Right atrium auricular region (tissue), 2 donors: Measurements from ENCODE around the gene FRY. TPM values are rescaled to one million over a fixed set of nuclear protein-coding genes. Genes with fewer than 3 reads are reported as not detected.

ENCODE experiments used
- DNase-seq: peaks from one replicate; pipeline ENCODE4 v3.0.0-alpha.2; 2019; ENCODE audit warnings: low spot score
- H3K27ac ChIP-seq, 2 donors: fragments of 200-600 bp; sonication (generic); 1 replicate in 1 of 2; 2 replicates in 1 of 2; pipeline ENCODE4 v1.5.1; 2016 to 2019
- H3K27me3 ChIP-seq, 2 donors: fragments of 200-600 bp; sonication (generic); one replicate each; pipeline versions ENCODE4 v1.5.1 to v1.6.0; 2017 to 2019
- H3K36me3 ChIP-seq: fragments of 200-600 bp; sonication (generic); one replicate; pipeline ENCODE4 v1.5.1; 2016
- H3K4me1 ChIP-seq, 2 donors: fragments of 200-600 bp; sonication (generic); one replicate each; pipeline versions ENCODE4 v1.5.1 to v1.6.0; 2017 to 2019
- H3K4me3 ChIP-seq, 2 donors: fragments of 200-600 bp; sonication (generic); 1 replicate in 1 of 2; 2 replicates in 1 of 2; pipeline ENCODE4 v1.5.1; 2017 to 2019; ENCODE audit warnings: mild to moderate bottlenecking in 1 of 2, moderate library complexity in 1 of 2
- H3K9me3 ChIP-seq, 2 donors: fragments of 200-600 bp; sonication (generic); one replicate each; pipeline ENCODE4 v1.5.1; 2019
- total RNA-seq, 2 donors: library from RNA; depleted of rRNA; stranded (reverse); fragments of >200 nt; gene quantifications; one replicate each; pipeline ENCODE4 v1.1.0, GENCODE V29; 2016
- TF ChIP-seq, protein P1 (sequence below), 2 donors: fragments of 200-600 bp; sonication (generic); IDR thresholded peaks; one replicate each; pipeline ENCODE4 v1.5.1; 2019; ENCODE audit warnings: antibody characterized with exemption in 2 of 2

The FRY gene
- total RNA-seq, 2 donors from 2014 or later, result 94.8 to 183 TPM

- no peak for DNase-seq
- H3K4me3 ChIP-seq, result no peak overlapping the region
- H3K27ac ChIP-seq, result peak overlapping the region in 1 of 2 donors; percentile 67
- H3K27me3 ChIP-seq, result no peaks in the 10 kb centered on the region
- TF ChIP-seq, protein P1, sequence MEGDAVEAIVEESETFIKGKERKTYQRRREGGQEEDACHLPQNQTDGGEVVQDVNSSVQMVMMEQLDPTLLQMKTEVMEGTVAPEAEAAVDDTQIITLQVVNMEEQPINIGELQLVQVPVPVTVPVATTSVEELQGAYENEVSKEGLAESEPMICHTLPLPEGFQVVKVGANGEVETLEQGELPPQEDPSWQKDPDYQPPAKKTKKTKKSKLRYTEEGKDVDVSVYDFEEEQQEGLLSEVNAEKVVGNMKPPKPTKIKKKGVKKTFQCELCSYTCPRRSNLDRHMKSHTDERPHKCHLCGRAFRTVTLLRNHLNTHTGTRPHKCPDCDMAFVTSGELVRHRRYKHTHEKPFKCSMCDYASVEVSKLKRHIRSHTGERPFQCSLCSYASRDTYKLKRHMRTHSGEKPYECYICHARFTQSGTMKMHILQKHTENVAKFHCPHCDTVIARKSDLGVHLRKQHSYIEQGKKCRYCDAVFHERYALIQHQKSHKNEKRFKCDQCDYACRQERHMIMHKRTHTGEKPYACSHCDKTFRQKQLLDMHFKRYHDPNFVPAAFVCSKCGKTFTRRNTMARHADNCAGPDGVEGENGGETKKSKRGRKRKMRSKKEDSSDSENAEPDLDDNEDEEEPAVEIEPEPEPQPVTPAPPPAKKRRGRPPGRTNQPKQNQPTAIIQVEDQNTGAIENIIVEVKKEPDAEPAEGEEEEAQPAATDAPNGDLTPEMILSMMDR (IDR thresholded peaks at IDR 0.05), result no peak
- H3K4me1 ChIP-seq, result peaks cover 0 to 17% of the 10 kb centered on the region in 2 donors
- no peaks in the 10 kb centered on the region for H3K36me3 ChIP-seq
- no peaks in the 10 kb centered on the region for H3K9me3 ChIP-seq
Measured at GRCh38 chr13:32067149-32067961, 35.8 kb downstream of the FRY start.

DNA sequence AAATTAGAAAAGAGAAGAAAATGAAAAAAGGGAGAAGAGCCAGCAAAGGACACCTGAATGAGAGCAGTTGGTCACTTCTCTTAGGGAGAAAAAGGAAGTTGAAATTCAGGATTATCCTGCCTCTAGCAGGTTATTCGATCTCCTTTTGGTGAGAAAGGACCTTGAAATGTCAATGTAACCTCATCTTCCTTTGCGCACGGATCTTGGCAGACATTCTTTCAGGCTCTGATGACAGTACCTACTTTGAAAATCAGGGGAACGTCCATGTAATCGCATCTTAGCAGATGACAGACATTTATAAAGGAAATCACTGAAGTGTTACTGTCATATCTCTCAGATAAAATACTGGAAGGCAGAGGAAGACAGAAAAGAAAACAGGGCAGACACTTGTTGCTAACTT, 36.7 kb downstream of the FRY start:
- Histone ChIP-seq H3K4me3 (no peak overlapping the region), H3K27me3 (no peaks in the 10 kb centered on the region), H3K9me3 (no peaks in the 10 kb centered on the region), H3K36me3 (no peaks in the 10 kb centered on the region), H3K4me1 (peaks cover 0 to 17% of the 10 kb centered on the region in 2 donors), H3K27ac (peak overlapping the region in 1 of 2 donors; percentile 67)
- DNase-seq, result no peak
- TF ChIP-seq, protein P1 (IDR thresholded peaks at IDR 0.05), result no peak

DNA sequence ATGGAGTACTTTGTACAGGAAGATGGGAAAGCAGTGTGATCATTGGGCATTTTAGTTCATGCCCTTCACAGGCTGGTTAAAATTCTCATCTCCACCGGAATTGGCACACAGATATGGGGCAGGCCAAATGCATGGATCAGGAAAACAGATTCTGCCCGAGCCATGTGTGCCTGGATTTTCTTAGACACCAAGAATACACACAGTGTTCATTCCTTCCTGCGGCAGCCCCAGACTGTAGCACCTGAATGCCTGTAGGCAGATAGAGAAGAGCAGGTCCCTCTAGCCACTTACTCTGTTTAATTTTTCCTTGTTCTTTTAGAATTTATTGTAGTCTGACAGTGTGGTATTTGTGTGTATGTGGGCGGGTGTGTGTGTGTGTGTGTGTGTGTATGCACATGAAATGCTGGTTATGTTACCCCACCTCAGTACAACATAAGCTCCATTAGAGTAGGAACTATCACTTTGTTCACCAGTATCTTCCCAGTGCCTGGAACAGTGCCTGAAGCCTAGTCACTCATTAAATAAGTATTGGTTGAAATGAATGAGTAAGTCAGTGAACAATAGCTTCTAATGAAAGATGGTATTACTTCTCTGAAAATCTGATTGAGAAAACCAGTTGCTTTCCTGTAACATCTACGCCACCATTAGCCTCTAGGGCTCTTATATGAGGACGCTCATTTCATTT, 41.7 kb downstream of the FRY start:
- no peaks in the 10 kb centered on the region for H3K36me3 ChIP-seq
- no peak overlapping the region for H3K27ac ChIP-seq
- no peak overlapping the region for H3K4me3 ChIP-seq
- TF ChIP-seq, protein P1 (IDR thresholded peaks at IDR 0.05), result no peak
- peaks cover 0 to 8% of the 10 kb centered on the region in 2 donors for H3K4me1 ChIP-seq
- DNase-seq, result no peak
- H3K27me3 ChIP-seq, result no peaks in the 10 kb centered on the region
- H3K9me3 ChIP-seq, result no peaks in the 10 kb centered on the region

DNA sequence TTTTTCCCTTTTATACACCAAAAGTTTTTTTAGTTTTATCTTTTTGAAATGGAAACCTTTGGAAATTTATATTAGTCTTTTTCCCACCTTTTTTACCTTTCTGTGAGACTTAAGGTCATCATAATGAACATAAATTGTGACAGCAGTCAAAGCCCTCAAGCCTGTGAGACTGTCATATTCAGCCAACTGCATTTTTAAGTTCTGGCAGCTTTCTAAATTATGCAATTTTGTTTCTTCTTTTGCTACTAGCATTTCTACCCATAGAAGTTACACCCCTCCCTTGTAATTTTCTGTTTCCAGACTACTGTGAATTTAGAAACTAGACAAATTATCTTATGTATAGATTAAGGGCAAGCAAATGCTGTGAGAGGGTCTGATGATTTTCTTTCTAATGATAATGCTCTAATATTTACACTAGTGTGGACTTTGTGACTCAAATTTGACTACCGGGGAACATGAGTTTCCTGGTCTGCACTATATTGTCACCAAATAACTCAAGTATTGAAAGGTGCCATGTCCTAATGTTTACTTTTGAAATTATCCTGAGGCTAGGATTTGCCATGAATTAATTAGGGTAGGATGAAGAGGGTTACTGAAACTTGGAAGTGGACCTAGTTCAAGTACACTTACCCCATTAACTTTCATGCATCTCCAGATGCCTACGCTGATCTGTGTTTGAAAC, 43.7 kb downstream of the FRY start:
- Histone ChIP-seq H3K4me3 (no peak overlapping the region), H3K36me3 (no peaks in the 10 kb centered on the region), H3K27me3 (no peaks in the 10 kb centered on the region), H3K4me1 (peaks cover 0 to 22% of the 10 kb centered on the region in 2 donors), H3K9me3 (no peaks in the 10 kb centered on the region), H3K27ac (no peak overlapping the region)
- no peak for DNase-seq
- TF ChIP-seq, protein P1 (IDR thresholded peaks at IDR 0.05), result no peak

GRCh38 chr13:32079587-32079986, 48.0 kb downstream of the FRY start:
- no peaks in the 10 kb centered on the region for H3K9me3 ChIP-seq
- peak overlapping the region; percentile 11 to 42 for H3K27ac ChIP-seq
- peaks cover 0 to 40% of the 10 kb centered on the region in 2 donors for H3K4me1 ChIP-seq
- H3K4me3 ChIP-seq, result no peak overlapping the region
- no peaks in the 10 kb centered on the region for H3K36me3 ChIP-seq
- DNase-seq, result no peak
- H3K27me3 ChIP-seq, result no peaks in the 10 kb centered on the region
- TF ChIP-seq, protein P1 (IDR thresholded peaks at IDR 0.05), result no peak
